Stimulated activated CD4-positive, alpha-beta T cell treated with anti-CD3 and anti-CD28 coated beads, TNF-alpha, amount 100 ng/mL, for 24 hours (primary cell): ENCODE measurements around the gene ZFYVE1.
"Not testable (repeated sequence)": the region's sequence is repeated elsewhere in the genome, so short reads cannot be mapped to it uniquely, and the experiment has no call there.

Experiments
- DNase-seq, 3 experiments: peaks; one replicate each; pipeline ENCODE4 v3.0.0-alpha.2; 2020; ENCODE audit warnings: low read depth in 3 of 3

Gene ZFYVE1

DNA sequence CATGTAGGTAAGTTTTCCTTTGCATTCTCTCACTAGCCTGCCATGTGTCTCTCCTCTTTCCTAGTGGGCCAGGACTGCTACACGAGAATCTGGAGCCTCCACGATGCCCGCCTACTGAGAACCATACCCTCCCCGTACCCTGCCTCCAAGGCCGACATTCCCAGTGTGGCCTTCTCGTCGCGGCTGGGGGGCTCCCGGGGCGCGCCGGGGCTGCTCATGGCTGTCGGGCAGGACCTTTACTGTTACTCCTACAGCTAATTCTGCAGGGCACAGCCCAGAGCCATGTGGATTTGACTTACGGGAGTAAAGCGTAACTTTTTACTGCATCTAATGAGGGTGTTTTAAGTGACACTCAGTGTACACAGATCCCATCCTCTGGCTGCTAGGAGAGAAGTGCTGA lies 68.4 kb downstream of the ZFYVE1 start:
- DNase-seq, result no peak

GRCh38 chr14:72957213-72957612 lies 69.7 kb downstream of the ZFYVE1 start:
- no peak for DNase-seq

DNA sequence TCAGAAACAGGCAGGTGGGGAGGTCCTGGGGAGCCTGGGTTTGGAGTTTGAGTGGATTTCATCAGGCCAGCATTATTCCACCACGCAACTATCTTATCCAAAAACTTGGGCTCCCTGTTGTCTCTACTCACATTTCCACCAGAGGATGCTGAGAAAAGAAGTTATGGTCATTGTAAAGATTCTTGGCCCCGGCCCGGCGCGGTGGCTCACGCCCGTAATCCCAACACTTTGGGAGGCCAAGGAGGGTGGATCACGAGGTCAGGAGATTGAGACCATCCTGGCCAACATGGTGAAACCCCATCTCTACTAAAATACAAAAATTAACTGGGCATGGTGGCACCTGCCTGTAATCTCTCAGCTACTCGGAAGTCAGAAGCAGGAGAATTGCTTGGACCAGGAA lies 70.2 kb downstream of the ZFYVE1 start:
- DNase-seq, result not testable (repeated sequence)

DNA sequence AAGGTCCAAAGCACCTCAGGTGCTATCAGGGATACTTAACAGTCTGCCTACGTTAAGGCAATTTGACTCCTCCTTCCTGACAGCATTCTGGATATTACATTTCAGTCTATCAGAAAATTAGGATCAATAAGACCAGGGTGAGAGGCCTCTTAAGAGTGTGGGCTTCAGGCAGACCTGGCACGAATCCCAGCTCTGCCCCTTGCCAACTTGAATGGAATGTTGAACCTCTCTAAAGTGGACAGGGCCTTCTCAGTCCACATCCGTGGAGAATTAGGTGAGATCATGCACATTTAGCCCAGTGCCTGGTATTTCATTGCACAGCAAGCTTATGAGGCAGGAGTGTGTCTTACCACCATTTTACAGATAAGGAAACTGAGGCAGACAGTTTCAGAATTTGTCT lies 74.7 kb downstream of the ZFYVE1 start:
- no peak for DNase-seq

DNA sequence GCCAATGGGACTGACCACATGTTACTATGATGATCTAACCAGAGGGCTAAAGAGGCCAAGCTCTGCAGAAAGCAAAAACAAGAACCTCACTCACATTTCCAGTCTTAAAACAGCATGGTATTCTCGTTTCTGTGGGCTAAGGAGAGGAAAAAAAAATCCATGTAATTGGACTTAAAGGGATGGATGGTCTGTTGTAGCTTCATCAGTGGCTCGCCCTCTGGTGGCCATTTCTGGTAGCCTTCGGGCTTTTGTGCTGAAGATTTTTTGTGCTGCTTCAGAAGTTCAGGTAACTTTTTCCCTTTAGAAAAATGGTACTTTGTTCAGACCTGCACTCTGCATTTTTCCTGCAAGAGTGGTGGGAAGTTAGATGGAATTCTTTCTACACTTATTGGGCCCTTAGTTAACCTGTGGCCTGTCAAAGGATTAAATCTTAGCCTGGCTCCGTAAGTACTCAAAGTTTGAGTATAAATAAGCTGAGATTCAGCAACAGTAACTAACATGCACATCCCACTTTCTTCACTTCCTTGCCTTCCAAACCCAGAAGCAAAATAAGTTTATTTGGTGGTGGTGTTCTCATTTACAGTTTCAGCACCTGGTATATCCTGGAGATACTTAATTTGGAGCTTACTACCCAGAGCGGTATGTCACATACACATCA lies 78.3 kb downstream of the ZFYVE1 start:
- peak; percentile 39 to 63 (median 43) for DNase-seq

DNA sequence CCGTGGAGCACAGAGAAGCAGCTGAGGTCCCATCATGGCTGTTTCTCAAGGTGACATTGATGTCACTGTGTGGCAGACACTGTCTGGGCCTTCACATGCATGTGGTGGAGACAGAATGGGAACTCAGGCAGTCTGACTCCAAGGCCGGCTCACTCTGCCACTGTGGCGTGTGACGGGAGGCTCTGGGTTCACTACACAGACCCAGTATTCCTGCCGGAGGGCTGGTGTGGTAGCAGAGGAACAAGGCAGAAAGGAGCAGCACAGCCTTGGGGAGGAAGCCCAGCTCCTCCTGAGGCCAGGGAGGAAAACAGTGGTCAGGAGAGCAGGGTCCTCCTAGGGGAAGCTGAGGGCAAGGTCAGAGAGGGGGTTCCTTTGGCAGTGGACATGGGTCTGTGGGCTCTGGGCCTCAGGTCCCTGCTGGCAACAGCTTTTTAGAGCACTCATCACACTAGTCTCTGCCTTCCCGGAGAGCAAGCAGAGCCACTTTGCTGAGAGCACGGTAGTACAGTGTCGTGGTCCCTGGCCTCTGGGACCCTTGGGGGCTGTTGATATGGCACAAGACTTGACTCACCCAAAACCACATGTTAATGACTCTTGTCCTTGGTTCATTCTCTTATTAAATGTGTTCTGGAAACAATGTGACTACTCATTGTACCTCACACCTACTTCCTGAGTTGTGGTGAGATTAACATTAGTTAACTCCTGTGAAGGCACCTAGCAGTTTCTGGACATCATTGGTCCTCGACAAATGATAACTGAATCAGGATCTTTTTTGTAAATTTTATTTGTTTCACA lies 79.3 kb downstream of the ZFYVE1 start:
- no peak for DNase-seq

DNA sequence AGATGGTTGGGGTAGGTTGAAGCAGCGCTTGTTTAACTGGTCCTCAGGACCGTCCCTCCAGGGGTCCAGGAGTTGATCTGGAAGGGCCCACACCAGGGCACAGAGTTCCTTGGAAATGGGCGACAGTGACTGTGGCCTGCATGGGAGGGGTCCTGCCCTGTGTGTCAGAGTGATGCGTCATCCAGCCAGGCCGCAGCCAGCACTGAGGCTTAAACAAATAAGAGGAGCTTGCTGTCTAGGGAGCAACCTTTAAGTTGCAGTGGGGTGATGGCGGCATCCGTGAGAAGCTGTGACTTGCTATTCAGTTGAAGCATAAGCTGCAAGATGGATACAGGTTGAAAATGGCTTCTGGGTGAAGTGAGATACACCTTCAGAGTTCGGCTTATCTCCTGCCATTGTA lies 80.4 kb downstream of the ZFYVE1 start:
- DNase-seq, result no peak

DNA sequence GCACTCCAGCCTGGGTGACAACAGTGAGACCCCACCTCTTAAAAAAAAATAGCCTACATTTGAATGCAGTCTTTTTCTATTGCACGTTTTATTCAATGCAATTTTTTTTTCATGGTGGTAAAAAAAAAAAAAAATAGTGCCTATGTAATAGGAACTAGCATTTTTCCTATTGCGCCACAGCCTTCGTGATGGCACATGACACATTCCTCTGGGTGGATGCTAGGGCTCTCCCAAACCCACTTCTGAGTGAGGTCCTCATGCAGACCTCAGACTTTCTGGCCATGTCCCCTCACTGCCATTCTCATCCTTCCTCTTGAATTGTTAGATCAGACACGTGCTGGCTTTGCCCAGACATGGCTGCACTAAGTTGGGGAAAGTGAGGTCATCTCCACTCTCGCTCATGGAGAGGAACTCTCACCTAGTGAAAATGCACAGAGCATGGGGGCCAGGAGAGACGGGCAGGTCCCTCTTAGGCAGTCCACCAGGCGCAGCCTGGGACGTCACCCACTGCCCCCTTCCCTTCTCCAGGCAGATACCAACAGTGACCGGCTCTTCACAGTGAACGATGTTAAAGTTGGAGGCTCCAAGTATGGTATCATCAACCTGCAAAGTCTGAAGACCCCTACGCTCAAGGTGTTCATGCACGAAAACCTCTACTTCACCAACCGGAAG lies 81.4 kb downstream of the ZFYVE1 start:
- no peak for DNase-seq

DNA sequence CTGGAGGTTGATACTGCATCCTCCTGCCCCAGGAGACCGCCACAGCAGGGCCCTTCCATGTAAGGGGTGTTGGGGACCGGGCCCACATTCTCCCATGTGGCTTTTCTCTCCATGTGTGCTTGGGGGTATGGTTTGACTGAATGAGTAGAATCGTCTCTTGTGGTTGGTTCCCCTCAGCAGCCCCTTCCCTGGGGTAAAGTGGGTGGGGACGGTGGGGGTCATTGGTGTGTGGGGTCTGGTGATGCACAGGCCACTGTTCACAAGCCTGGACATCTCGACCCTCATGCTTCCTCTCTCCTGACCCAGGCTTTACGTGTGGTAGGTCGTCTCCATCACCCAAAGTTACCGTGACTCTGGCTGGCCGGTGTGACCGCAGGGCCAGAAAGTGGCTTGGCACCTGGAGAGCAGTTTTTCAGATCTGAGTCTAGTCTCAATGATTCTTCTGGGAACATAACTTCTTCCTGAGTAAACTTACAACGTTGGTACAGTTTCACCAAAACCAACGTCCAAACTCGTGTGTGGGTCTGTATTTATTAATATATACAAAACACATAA lies 83.0 kb downstream of the ZFYVE1 start:
- DNase-seq, result no peak

GRCh38 chr14:72942934-72943333 lies 84.0 kb downstream of the ZFYVE1 start:
- DNase-seq, result no peak

DNA sequence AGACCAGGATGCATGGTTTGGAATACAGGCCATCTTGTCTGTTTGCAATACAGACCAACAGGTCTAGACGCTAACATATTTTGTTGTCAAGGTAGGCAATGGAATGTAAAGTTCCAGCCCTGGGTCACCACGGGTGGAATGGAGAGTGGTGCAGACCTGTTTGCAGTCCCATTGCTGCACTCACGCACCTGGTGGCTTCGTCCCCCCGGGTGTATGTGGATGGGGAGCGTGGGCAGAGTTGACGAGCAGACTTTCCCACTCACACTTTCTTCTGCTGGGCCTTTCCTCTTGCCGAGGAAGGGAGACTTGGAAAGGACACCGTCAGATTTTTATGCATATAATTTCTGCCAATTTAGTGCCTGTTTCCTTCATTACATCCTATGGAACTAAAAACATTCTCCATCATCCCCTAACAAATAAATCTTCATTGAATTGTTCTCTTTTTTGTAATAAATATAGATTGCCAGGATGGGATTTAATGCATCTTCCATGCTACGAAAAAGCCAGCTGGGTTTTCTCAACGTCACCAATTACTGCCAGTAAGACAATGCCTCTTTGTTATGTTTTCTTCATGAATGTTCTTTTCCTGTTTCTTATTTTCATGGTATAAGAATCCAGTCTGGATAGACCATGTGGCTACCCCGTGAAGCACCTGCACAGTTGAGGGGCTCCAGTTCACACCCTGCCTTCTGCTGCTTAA lies 85.5 kb downstream of the ZFYVE1 start:
- no peak for DNase-seq

- DNase-seq, result no peak
These were observed 87.3 kb downstream of the ZFYVE1 start for GRCh38 chr14:72939630-72940029.

DNA sequence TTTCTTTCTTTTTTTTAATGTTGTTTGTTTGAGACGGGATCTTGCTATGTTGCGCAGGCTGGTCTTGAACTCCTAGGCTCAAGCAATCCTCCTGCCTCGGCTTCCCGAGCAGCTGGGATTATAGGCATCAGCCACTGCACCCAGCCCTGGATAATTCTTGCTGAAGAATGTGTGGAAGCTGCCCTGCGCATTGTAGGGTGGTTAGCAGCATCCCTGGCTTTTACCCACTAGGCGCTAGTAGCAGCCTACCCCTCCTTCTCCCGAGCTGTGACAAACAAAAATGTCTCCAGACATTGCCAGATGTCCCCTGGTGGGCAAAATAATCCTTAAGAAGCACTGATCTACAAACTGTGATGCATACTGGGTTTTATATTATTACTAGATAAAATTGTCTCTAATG lies 94.0 kb downstream of the ZFYVE1 start:
- DNase-seq, result no peak

- no peak for DNase-seq
These were observed 97.4 kb downstream of the ZFYVE1 start for GRCh38 chr14:72929316-72930080.

DNA sequence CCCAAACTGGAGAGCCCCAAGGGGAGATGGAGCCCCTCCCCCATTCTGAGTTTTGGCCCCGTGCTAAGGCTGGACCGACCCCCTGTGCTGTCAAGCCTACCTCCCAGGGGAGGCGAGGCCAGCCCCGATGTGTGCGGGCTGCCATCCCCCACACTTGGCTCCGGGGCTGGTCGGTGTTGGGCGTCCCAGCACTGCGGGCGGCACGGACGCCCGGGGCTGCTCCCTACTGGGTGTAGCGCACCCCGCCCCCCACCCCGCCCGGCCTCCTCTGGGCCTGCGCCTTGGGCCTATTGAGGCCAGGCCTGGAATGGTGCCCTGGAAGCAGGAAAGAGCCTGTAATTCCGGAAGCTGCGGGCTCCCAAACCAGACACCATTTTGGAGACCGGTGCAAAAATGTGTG lies 98.0 kb downstream of the ZFYVE1 start:
- DNase-seq, result no peak

DNA sequence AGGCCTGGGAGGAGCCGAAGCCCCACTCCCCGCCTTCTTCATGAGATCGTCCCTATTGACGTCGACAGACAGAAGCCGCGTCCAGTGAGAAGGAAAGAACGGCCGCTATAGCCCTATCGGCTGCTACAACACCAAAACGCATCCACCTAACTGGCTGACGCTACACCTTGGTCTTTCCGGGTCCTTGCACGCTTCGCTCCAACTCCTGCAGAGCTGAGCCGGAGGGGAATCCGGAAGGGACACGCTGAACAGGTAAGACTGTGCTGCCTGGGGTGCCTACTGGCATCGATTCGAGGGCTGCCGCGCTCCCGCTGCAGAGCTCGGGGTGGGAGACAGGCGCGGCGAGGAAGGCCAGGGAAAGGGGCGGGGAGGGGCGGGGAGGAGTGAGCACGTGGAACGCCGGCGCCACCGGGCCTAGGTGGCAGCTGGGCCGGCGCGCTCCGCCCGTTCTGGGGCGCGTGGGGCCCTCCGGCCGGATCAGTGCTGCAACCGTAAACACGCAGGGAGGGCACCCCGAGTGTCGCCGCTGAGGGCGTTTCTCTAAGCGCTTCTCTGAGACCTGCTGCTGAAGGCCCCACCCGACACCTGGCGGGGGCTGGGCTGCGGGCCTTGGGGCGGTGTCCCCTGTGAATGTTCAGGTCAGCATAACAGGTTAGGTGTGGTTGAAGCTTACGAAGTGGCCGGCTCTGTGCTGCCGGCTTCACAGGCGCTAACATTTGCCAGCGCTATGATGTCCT lies 100.4 kb downstream of the ZFYVE1 start, which contains the start of gene DCAF4:
Gene DCAF4, plus strand, starts transcription at position 173 of the 737 bp plus-strand sequence. CDS start 11,515 bp downstream, outside the sequence.
- DNase-seq, result peak; percentile 84 to 94 (median 91)

DNA sequence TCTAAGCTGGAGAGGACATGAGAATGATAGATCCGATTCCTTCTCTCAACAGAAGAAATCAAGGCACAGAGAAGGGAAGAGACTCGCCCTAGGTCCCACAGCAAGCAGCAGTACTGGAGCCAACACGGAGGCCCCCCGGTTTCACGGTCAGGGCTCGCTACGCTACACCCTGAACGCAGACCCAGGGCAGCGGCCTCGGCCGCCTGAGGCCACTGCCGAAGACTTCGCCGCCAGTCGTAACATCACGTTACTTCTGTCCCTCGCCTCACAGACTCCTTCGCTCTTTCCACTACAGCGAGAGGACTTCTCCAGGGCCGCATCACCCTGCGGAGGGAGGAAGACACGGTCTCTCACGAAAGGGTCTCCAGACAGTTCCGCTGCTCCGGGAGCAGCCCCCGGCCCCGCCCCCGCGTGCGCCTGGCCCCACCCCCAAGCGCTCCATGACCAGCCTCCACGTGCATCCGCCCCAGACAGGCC lies 101.1 kb downstream of the ZFYVE1 start:
- DNase-seq, result no peak

GRCh38 chr14:72925171-72925759 lies 101.6 kb downstream of the ZFYVE1 start:
- no peak for DNase-seq

GRCh38 chr14:72924337-72924736 lies 102.6 kb downstream of the ZFYVE1 start:
- no peak for DNase-seq

DNA sequence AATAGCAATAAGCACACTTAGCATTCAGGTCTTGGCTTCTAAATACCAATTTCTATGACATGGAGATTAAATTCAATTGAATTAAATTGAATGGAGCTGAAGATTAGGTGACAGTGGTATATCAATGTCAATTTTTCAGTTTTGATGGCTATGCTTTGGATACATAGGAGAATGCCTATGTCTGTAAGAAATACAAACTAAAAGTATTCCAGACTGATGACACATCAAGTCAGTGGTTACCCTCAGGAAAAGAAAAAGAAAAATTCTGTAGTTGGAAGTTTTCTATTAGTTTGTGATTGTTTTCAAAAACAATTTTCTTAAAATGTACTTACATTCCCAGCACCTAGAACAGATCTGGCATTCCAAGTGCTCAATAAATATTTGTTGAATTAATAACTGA lies 105.5 kb downstream of the ZFYVE1 start:
- no peak for DNase-seq
